ENCODE results near the gene AOPEP.

DNA sequence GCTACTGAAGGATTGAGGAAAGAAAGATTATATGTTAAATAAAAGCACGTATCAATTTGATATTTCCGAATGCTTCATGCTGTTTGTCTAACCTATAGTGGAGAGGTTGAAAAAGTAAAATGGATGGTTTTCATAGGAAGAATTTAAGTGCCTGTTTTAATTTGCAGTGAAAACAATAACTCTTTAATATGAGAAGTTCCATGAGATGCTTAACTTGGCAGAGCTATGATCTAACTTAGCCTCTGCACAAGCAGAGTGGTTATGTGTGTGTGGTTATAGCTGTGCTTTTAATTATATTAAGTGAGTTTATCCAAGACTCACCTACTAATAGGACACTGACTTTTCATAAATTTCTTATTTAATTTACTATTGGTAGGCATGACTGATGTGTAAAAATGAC, 57.4 kb downstream of the AOPEP start:
- TF ChIP-seq, protein P1, sequence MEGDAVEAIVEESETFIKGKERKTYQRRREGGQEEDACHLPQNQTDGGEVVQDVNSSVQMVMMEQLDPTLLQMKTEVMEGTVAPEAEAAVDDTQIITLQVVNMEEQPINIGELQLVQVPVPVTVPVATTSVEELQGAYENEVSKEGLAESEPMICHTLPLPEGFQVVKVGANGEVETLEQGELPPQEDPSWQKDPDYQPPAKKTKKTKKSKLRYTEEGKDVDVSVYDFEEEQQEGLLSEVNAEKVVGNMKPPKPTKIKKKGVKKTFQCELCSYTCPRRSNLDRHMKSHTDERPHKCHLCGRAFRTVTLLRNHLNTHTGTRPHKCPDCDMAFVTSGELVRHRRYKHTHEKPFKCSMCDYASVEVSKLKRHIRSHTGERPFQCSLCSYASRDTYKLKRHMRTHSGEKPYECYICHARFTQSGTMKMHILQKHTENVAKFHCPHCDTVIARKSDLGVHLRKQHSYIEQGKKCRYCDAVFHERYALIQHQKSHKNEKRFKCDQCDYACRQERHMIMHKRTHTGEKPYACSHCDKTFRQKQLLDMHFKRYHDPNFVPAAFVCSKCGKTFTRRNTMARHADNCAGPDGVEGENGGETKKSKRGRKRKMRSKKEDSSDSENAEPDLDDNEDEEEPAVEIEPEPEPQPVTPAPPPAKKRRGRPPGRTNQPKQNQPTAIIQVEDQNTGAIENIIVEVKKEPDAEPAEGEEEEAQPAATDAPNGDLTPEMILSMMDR (IDR thresholded peaks at IDR 0.05): no peak
- no peak for TF ChIP-seq EP300 (IDR thresholded peaks at IDR 0.05)

All from esophagus muscularis mucosa (tissue), 3 donors.